HCT116 (cell line): ENCODE results near the gene STIL. TPM values are rescaled to one million over a fixed set of nuclear protein-coding genes. Genes with fewer than 3 reads are reported as not detected.
"Not testable (repeated sequence)": the region's sequence is repeated elsewhere in the genome, so short reads cannot be mapped to it uniquely, and the experiment has no call there.

Source experiments
- ATAC-seq: fragments of 200-7000 bp; cut with Tn5 transposase; 2 replicates; pipeline ENCODE4 v1.9.1; 2020; ENCODE audit warnings: mild to moderate bottlenecking, moderate library complexity
- BruUV-seq: library from RNA; stranded (reverse); fragments of 400-500 nt; replicated peaks from 2 replicates; lab custom pipeline; 2021; lab: Mats Ljungman, UMichigan
- CTCF ChIA-PET: fragments of 300-600 bp; sonication (Branson Sonifier 250); formaldehyde crosslinking; loops from one replicate; lab custom pipeline; 2021; ENCODE audit warnings: antibody characterized with exemption; lab: Charles Lee
- POLR2A ChIA-PET: fragments of 300-600, 350-600 bp; sonication (Branson Sonifier 250); formaldehyde crosslinking; loops from one replicate; lab custom pipeline; 2021; ENCODE audit warnings: antibody characterized with exemption; lab: Charles Lee
- RAD21 ChIA-PET, 2 experiments: fragments of 300-600 bp; sonication (Branson Sonifier 250); formaldehyde crosslinking; loops; one replicate each; lab custom pipeline; 2023; ENCODE audit warnings: low total read pairs in 2 of 2; ENCODE audit not compliant: uncharacterized antibody in 2 of 2, unreplicated experiment in 2 of 2, low non-redundant PET in 1 of 2; lab: Charles Lee
- DNase-seq: peaks from one replicate; pipeline ENCODE4 v3.0.0-alpha.2; 2010; ENCODE audit warnings: low read depth, low spot score
- H2AFZ ChIP-seq: fragments of 200-600 bp; shearing (Covaris generic), sonication (generic); 2 replicates; pipeline ENCODE4 v1.6.1; 2017; ENCODE audit warnings: low read depth, mixed run types, mixed read lengths, antibody characterized with exemption, low read length; ENCODE audit not compliant: poor library complexity, severe bottlenecking
- H3K27ac ChIP-seq: 2 replicates; pipeline ENCODE4 v1.5.1; 2012; ENCODE audit warnings: low read depth, low read length
- H3K27me3 ChIP-seq: fragments of 200-600 bp; sonication (generic); 2 replicates; pipeline ENCODE4 v1.6.1; 2016; ENCODE audit warnings: mixed run types, low read length, mixed read lengths; ENCODE audit not compliant: insufficient read depth
- H3K36me3 ChIP-seq, 2 experiments: fragments of 200-500 bp in 1 of 2; fragments of 200-600 bp in 1 of 2; sonication (Bioruptor generic) in 1 of 2; sonication (generic) in 1 of 2; 2 replicates each; pipeline versions ENCODE4 v1.5.1 to v1.6.1; 2014 to 2016; ENCODE audit warnings: low read length in 2 of 2, inconsistent platforms in 1 of 2, mixed read lengths in 1 of 2, mixed run types in 1 of 2; ENCODE audit not compliant: insufficient read depth in 2 of 2, control insufficient read depth in 1 of 2
- H3K4me1 ChIP-seq, 2 experiments: fragments of 200-600 bp in 1 of 2; sonication (generic) in 1 of 2; 2 replicates each; pipeline versions ENCODE4 v1.5.1 to v1.6.1; 2012 to 2017; ENCODE audit warnings: low read length in 2 of 2, inconsistent platforms in 1 of 2, mild to moderate bottlenecking in 1 of 2, mixed read lengths in 1 of 2, mixed run types in 1 of 2, moderate library complexity in 1 of 2; ENCODE audit not compliant: insufficient read depth in 2 of 2, control insufficient read depth in 1 of 2
- H3K4me2 ChIP-seq: fragments of 200-600 bp; sonication (generic); 2 replicates; pipeline ENCODE4 v1.6.1; 2017; ENCODE audit warnings: mixed run types, low read length, mixed read lengths
- H3K4me3 ChIP-seq, 2 experiments: fragments of 200-600 bp in 1 of 2; sonication (generic) in 1 of 2; replicated peaks in 1 of 2; 2 replicates each; pipeline ENCODE4 v1.5.1; 2011 to 2016; ENCODE audit warnings: low read length in 2 of 2, control low read depth in 1 of 2, low read depth in 1 of 2, mild to moderate bottlenecking in 1 of 2, mixed read lengths in 1 of 2, mixed run types in 1 of 2
- H3K79me2 ChIP-seq: fragments of 200-600 bp; sonication (generic); 2 replicates; pipeline ENCODE4 v1.6.1; 2017; ENCODE audit warnings: mild to moderate bottlenecking, mixed run types, low read length, moderate library complexity, mixed read lengths; ENCODE audit not compliant: insufficient read depth
- H3K9ac ChIP-seq: fragments of 200-600 bp; sonication (generic); 2 replicates; pipeline ENCODE4 v1.6.1; 2016; ENCODE audit warnings: low read length, mixed read lengths
- H3K9me2 ChIP-seq: fragments of 200-600 bp; sonication (generic), shearing (Covaris generic); 2 replicates; pipeline ENCODE4 v1.6.1; 2017; ENCODE audit warnings: mixed run types, mild to moderate bottlenecking, moderate library complexity; ENCODE audit not compliant: insufficient read depth
- H3K9me3 ChIP-seq, 2 experiments: fragments of 200-500 bp in 1 of 2; fragments of 200-600 bp in 1 of 2; sonication (Bioruptor generic) in 1 of 2; sonication (generic) in 1 of 2; 2 replicates each; pipeline ENCODE4 v1.6.1; 2014 to 2017; ENCODE audit warnings: low read length in 2 of 2, mixed read lengths in 2 of 2, inconsistent platforms in 1 of 2, low read depth in 1 of 2, mild to moderate bottlenecking in 1 of 2, mixed run types in 1 of 2, moderate library complexity in 1 of 2; ENCODE audit not compliant: control insufficient read depth in 1 of 2, insufficient read depth in 1 of 2
- H4K20me1 ChIP-seq: fragments of 200-600 bp; sonication (generic), shearing (Covaris generic); 2 replicates; pipeline ENCODE4 v1.6.1; 2017; ENCODE audit warnings: mixed run types, mild to moderate bottlenecking, moderate library complexity; ENCODE audit not compliant: insufficient read depth
- CEBPB ChIP-seq: IDR thresholded peaks from 2 replicates; pipeline ENCODE4 v1.6.1; 2012; ENCODE audit warnings: low read depth
- EZH2 ChIP-seq: fragments of 200-600 bp; sonication (generic); IDR thresholded peaks from 2 replicates; pipeline ENCODE4 v1.6.1; 2017; ENCODE audit warnings: antibody characterized with exemption, mixed run types
- POLR2A ChIP-seq: IDR thresholded peaks from 2 replicates; pipeline ENCODE4 v1.7.0; 2011; ENCODE audit warnings: borderline replicate concordance; ENCODE audit not compliant: insufficient read depth, insufficient read length; ENCODE audit errors: extremely low read depth
- RAD21 ChIP-seq: IDR thresholded peaks from 2 replicates; pipeline ENCODE4 v1.6.1; 2012; ENCODE audit warnings: low read depth, mild to moderate bottlenecking
- ZNF274 ChIP-seq: fragments of 200-500 bp; sonication (Bioruptor generic); IDR thresholded peaks from 2 replicates; pipeline ENCODE4 v1.6.1; 2014; ENCODE audit warnings: mild to moderate bottlenecking, low read depth, low read length, inconsistent platforms
- intact Hi-C: fragments of 100-400 bp; cut with micrococcal nuclease; formaldehyde crosslinking; loops from 2 replicates; pipeline ENCODE4 v1.10.0; 2022
- total RNA-seq: library from RNA; stranded (reverse); gene quantifications from one replicate; pipeline ENCODE4 v1.2.1, GENCODE V29; 2021; ENCODE audit not compliant: unreplicated experiment

The STIL gene
- total RNA-seq, 1 experiment from 2014 or later: 34.4 TPM

- no peak for ATAC-seq
- Histone ChIP-seq H3K9me3 (no peaks in the 10 kb centered on the region), H3K9me2 (no peaks in the 10 kb centered on the region), H3K79me2 (peaks cover 89% of the 10 kb centered on the region), H4K20me1 (no peaks in the 10 kb centered on the region), H3K27me3 (no peaks in the 10 kb centered on the region), H2AFZ (no peak overlapping the region), H3K4me3 (no peak overlapping the region), H3K27ac (no peak overlapping the region), H3K9ac (no peak overlapping the region), H3K36me3 (peaks cover 39 to 40% of the 10 kb centered on the region in 2 experiments), H3K4me2 (no peak overlapping the region), H3K4me1 (no peaks in the 10 kb centered on the region)
- TF ChIP-seq RAD21 (no peak), POLR2A (no peak), CEBPB (no peak), EZH2 (no peak), ZNF274 (no peak)
- intact Hi-C loops: no loop called here
- CTCF ChIA-PET: no interaction called here
- RAD21 ChIA-PET: no interaction called here
- POLR2A ChIA-PET: no interaction called here
- no TSS peak for BruUV-seq
- no peak for DNase-seq
Measured at GRCh38 chr1:47276850-47277249, 37.1 kb downstream of the STIL start.

- POLR2A ChIA-PET, H3K9me2 ChIP-seq, H3K4me2 ChIP-seq, H3K4me3 ChIP-seq, H2AFZ ChIP-seq, RAD21 ChIA-PET, CTCF ChIA-PET, H3K27ac ChIP-seq, intact Hi-C loops, H4K20me1 ChIP-seq, H3K9ac ChIP-seq, H3K27me3 ChIP-seq, H3K4me1 ChIP-seq, BruUV-seq, ATAC-seq, DNase-seq, H3K9me3 ChIP-seq: not testable (repeated sequence)
- Histone ChIP-seq H3K36me3 (peaks cover 31 to 38% of the 10 kb centered on the region in 2 experiments), H3K79me2 (peaks cover 87% of the 10 kb centered on the region)
Measured at GRCh38 chr1:47275811-47276210, 38.1 kb downstream of the STIL start.

GRCh38 chr1:47265529-47265928 lies 48.4 kb downstream of the STIL start:
- H3K27me3 ChIP-seq, ATAC-seq, H3K9ac ChIP-seq, H2AFZ ChIP-seq, H3K4me3 ChIP-seq, H3K4me1 ChIP-seq, BruUV-seq, H3K4me2 ChIP-seq, H3K27ac ChIP-seq, H3K9me3 ChIP-seq, H3K9me2 ChIP-seq, DNase-seq, H4K20me1 ChIP-seq: not testable (repeated sequence)
- CTCF ChIA-PET: interaction anchor here (0.7 kb wide), 1 partner anchor 12 kb away, joined by 3 read pairs; no protein-coding TSS in a partner anchor
- Histone ChIP-seq H3K79me2 (peaks cover 22% of the 10 kb centered on the region), H3K36me3 (peaks cover 19 to 26% of the 10 kb centered on the region in 2 experiments)
- RAD21 ChIA-PET: interaction anchor here in 1 of 2 experiments (0.7 kb wide), 1 partner anchor 415 kb away, joined by 3 read pairs; no protein-coding TSS in a partner anchor
- POLR2A ChIA-PET: interaction anchor here (0.7 kb wide), 1 partner anchor 49 kb away, joined by 3 read pairs; no protein-coding TSS in a partner anchor
- intact Hi-C loops: loop anchor here (5.0 kb wide), 1 partner anchor 37 kb away; no protein-coding TSS in a partner anchor
